NAMALWA (cell line): ENCODE results near the gene ARL17A.
"Not testable (repeated sequence)": the region's sequence is repeated elsewhere in the genome, so short reads cannot be mapped to it uniquely, and the experiment has no call there.

Experiments used
- DNase-seq: peaks from one replicate; pipeline ENCODE4 v3.0.0-alpha.2; 2015; ENCODE audit warnings: low spot score

ARL17A gene

GRCh38 chr17:46579083-46580075 lies at the start of gene ARL17A:
TSS of gene ARL17A (minus strand) at chr17:46579691. CDS start at chr17:46576322, 3,369 bp downstream.
- DNase-seq: not testable (repeated sequence)

- DNase-seq: not testable (repeated sequence)
These were observed 49.4 kb upstream of the ARL17A start for GRCh38 chr17:46628753-46629436.

- DNase-seq: not testable (repeated sequence)
These were observed 48.0 kb upstream of the ARL17A start for GRCh38 chr17:46627452-46627851.

GRCh38 chr17:46624726-46625125 lies 45.2 kb upstream of the ARL17A start:
- DNase-seq: not testable (repeated sequence)

- not testable (repeated sequence) for DNase-seq
These were observed 44.3 kb upstream of the ARL17A start for GRCh38 chr17:46623790-46624189.

- not testable (repeated sequence) for DNase-seq
These were observed 39.5 kb upstream of the ARL17A start for GRCh38 chr17:46618975-46619374.

GRCh38 chr17:46617121-46617520 lies 37.6 kb upstream of the ARL17A start:
- DNase-seq: not testable (repeated sequence)

- DNase-seq: not testable (repeated sequence)
These were observed 34.4 kb upstream of the ARL17A start for GRCh38 chr17:46613876-46614275.

GRCh38 chr17:46611304-46611703 lies 31.8 kb upstream of the ARL17A start:
- DNase-seq: not testable (repeated sequence)

- not testable (repeated sequence) for DNase-seq
These were observed 23.6 kb upstream of the ARL17A start for GRCh38 chr17:46603125-46603524.

- not testable (repeated sequence) for DNase-seq
These were observed 21.3 kb upstream of the ARL17A start for GRCh38 chr17:46600767-46601166.

GRCh38 chr17:46598344-46598931 lies 18.9 kb upstream of the ARL17A start:
- not testable (repeated sequence) for DNase-seq

GRCh38 chr17:46591332-46591731 lies 11.8 kb upstream of the ARL17A start:
- DNase-seq: not testable (repeated sequence)

- DNase-seq: not testable (repeated sequence)
These were observed 11.0 kb upstream of the ARL17A start, which contains the start of gene NSF for GRCh38 chr17:46590157-46591146. TSS of gene NSF (plus strand) at chr17:46590669. CDS start at chr17:46590776, 107 bp downstream.

GRCh38 chr17:46585444-46585843 lies 6.0 kb upstream of the ARL17A start:
- not testable (repeated sequence) for DNase-seq

- DNase-seq: not testable (repeated sequence)
These were observed 591 bp upstream of the ARL17A start for GRCh38 chr17:46580082-46580481.

- not testable (repeated sequence) for DNase-seq
These were observed 7.7 kb downstream of the ARL17A start for GRCh38 chr17:46571796-46572195.

GRCh38 chr17:46566980-46567379 lies 12.5 kb downstream of the ARL17A start:
- DNase-seq: not testable (repeated sequence)

- not testable (repeated sequence) for DNase-seq
These were observed 13.2 kb downstream of the ARL17A start for GRCh38 chr17:46566284-46566683.

GRCh38 chr17:46560048-46560447 lies 19.4 kb downstream of the ARL17A start:
- DNase-seq: not testable (repeated sequence)

GRCh38 chr17:46559155-46559554 lies 20.3 kb downstream of the ARL17A start:
- DNase-seq: not testable (repeated sequence)
